ENCODE measurements around the gene SPEF2.

Gene SPEF2

DNA sequence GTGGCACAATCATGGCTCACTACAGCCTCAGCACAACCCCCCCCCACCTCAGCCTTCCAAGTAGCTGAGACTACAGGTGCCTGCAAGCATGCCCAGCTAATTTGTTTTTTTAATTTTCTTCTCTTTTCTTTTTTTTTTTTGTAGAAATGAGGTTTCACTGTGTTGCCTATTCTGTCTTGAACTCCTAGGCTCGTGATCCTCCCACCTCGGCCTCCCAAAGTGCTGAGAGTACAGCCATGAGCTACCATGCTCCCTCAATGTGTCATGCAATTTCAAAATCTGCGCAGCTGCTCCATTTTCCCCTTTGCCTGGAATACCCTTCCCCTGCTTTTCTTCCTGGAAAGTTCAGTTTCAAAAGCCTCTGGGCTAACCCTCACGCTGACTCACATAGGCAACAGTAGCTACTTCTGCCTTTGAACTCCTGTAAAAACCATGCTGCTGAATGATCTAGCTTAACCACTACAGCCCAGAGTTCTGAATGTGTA, 168.0 kb downstream of the SPEF2 start:
- no peak for DNase-seq

DNA sequence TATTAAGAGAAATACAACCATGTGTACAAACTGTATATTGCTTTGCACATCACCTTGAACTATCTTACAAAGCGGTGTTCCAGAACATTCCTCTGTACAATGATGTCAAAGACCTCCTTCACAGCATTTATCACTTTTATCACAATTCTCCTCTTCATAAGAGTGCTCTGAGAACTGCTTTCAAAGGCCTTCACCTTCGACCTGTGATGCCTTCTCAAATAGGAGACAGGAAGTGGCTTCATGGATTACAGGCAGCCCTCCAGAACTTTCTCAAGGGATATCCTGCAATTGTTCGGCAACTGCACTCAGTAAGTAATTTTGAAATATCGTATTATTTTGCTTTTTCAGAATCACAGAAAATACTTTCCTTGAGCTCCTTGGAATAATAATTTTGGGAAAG, 171.1 kb downstream of the SPEF2 start:
- no peak for DNase-seq

GRCh38 chr5:35789732-35790456, 172.2 kb downstream of the SPEF2 start:
- DNase-seq: no peak

DNA sequence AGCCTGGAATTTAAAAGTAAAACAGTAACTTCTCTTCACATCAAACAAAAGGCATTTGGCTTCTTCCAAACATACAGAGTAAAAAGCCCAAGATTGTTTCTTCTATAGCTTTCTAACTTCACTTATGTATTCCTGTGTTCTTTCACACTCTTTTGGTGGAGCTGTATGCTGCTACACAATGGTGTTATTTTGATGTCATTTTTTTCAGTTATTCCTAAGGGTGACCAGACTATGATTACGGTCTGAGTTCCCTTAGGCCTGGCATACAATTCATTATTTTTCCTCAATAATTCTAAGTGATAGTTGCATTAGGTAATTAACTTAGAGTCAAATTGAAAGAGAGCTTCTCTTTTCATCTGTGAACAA, 172.8 kb downstream of the SPEF2 start:
- DNase-seq: no peak

DNA sequence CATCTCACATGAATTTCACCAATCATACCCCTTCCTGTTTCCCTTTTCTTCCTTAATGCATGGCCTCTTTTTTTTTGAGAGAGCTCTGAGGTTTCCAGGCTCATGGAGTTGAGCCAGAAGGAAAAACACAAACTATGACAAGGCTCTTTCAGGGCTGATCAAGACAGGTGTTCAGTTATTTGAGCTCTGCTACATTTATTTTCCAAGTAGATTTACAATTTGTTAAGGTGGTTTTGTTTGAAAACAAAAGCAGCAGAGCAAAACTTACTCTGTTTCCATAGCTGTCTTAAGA, 176.6 kb downstream of the SPEF2 start:
- DNase-seq: no peak

GRCh38 chr5:35794684-35795375, 177.2 kb downstream of the SPEF2 start:
- no peak for DNase-seq

DNA sequence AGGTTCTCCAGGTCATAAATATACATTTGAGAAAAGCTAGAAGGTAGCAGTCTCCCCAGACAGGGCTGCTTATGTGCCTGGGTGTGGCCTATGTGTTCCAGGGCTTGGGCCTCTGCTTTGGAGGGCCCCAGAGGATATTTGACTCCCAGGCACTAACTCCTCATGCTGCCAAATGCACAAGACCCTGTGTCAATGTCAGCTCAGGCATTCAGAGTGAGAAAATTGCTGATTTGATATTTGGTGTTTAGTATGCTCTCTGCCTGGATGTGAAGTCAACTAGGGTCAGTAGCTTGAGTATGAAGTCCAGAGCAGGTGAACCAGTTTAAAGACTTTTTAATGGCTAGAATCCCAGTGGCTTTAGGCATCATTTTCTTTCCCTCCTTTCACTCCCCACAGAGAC, 181.5 kb downstream of the SPEF2 start:
- DNase-seq: no peak

DNA sequence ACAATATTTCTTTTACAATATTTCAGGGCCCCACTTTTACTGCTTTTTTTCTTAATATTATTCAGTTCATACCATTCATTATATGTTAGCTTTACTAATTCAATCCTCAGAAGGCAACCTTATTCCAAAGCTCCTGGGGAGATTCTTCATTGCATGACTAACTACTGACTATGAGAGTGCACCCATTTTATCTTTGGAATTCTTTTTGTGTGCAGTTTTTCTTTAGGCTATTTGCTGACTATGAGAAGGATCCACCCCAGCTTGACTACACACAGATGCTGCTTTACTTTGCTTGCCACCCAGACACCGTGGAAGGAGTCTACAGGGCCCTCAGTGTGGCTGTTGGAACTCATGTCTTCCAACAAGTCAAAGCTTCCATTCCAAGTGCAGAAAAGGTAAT, 182.1 kb downstream of the SPEF2 start:
- DNase-seq: no peak

DNA sequence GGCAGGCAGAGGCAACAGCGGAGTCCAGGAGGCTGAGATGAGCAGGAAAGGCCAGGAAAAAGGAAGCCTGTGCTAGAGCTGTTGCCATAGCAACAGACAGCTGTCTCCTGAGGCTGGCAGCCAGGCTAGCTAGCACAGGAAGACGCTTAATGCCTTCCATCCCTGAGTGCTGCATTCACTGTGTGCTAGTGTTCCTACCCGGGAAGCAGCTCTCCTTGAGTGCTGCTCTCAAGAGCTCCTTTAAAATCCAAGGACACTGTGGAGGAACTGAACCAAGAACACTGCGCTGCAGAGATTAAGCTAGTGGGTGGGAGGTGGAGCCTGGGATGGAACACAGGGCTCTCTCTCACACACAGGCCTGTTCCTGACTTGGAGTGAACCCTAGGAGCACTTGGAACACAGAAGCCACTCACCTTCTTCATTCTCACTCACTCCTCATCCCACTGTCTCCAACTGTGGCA, 185.6 kb downstream of the SPEF2 start:
- no peak for DNase-seq

- no peak for DNase-seq
Observed at GRCh38 chr5:35804201-35804653, 186.6 kb downstream of the SPEF2 start.

- DNase-seq: no peak
Observed at GRCh38 chr5:35804841-35805240, 187.2 kb downstream of the SPEF2 start.

DNA sequence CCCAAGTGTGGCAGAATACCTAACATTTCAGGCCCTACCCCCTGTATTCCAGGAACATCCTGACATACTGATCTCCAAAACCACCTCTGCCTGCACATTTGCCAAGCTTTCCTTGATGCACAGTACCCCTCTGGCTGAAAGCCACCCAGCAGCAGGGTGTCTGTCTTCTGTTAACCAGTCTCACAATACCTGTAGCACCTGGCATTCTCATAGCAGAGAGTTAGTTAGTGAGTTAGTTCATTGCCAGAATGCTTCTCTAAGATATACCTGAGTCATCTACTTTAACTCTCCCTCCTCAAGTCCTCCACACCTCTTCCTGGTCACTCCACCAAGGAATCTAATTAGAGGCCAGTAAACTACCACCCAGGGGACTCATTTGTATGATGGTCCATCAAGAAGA, 192.9 kb downstream of the SPEF2 start:
- DNase-seq: no peak

DNA sequence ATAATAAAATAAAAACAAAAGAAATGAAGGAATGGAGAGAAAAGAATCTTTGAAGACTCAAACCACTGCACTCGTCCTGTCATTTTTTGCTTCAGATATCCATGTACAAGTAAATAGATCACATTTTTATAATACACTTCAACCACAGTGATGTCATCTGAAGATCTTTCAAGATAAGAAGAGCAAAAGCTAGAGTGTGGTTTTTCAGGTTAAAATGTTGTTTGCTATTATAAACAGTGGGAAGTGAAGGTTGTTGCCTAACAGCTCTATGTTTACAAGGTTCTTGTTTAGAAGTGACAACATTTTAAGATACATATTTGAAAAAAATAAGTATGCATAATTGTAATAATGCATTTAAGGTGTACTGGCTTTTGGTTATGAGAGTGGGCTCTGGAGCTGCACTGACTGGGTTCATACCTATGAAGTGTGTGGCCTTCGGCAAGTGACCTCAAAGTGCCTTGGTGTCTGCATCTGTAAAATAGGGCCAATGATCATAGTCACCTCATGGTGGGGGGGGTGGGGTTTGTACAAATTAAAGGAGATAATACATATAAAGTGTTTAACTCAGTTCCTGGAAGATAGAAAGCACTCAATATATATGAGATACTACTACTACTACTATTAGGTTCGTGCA, 193.6 kb downstream of the SPEF2 start:
- DNase-seq: no peak

GRCh38 chr5:35813521-35813920, 195.9 kb downstream of the SPEF2 start:
- no peak for DNase-seq

- DNase-seq: no peak
Observed at GRCh38 chr5:35815089-35815936, 197.7 kb downstream of the SPEF2 start.

GRCh38 chr5:35816881-35817521, 199.3 kb downstream of the SPEF2 start:
- DNase-seq: no peak

GRCh38 chr5:35819026-35819425, 201.4 kb downstream of the SPEF2 start:
- no peak for DNase-seq

DNA sequence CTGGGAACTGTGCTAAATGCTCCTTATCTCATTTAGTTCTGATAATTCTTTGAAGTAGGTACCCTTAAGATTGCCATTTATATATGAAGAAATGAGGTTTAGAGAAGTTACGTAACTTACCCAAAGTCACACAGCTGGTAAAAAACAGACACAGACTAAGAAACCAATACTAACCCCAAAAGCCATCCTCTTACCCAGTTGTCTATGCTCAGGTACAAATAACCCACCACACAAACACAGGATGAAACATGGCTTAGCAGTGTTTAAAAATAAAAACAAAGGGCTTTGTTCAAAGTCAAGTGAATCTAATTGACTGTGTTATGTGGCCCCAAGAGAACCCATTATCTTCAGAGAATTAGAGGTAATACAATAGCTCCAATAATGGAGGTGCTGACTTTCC, 202.0 kb downstream of the SPEF2 start:
- DNase-seq: no peak

DNA sequence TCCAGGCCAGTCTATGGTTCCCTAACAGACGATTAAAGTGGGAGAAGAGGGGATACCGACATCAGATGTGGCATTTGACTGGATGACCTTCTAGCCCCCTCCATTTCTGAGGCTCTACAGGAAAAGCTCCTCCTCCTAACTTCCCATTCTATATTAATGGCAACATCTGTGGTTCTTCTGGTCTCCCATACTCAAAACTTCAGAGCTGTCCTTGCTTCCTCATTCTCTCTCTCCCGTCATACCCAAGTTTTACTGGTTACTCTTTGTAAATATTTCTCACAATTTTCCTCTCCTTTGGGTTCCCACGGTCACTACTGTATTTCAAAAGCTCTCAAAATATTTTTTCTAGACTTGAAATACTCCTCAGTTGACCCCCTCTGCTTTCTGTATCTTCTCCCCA, 203.1 kb downstream of the SPEF2 start:
- DNase-seq: no peak

DNA sequence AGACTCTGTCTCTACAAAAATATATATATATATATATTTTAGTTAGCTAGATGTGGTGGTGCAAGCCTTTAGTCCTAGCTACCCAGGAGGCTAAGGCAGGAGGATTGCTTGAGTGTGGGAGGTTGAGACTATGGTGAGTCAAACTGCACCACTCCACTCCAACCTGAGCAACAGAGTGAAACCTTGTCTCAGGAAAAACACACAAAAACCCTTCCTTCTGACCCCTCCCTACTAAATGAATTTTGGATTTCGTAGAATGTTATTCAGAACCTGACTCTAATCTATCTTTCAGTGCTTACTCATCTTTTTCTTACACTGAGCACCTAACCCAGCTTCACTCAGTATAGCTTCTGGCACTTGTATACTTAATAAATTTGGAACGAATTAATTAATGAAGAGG, 203.8 kb downstream of the SPEF2 start:
- no peak for DNase-seq

DNA sequence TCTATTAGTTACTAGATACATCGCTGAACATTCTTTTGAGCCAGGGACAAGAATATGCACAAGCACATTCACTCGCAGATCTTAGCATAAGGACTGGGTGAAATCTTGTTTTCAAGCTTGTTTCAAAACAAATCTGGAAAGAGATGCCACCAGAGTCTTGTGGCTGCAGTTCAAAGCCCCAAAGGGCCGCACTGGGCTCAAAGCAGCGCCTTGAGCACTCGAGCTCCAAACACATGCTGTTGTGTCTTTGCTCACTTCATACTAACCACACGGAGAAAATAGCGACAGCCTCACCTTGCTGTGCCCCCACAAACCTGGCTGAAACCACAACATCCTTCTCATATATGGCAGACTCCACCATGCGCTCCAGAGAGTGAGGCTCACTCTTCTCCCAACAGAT, 204.8 kb downstream of the SPEF2 start:
- no peak for DNase-seq

GRCh38 chr5:35823347-35824098, 205.9 kb downstream of the SPEF2 start:
- DNase-seq: no peak

All from NCI-H510A (cell line).